Hematopoietic multipotent progenitor cell treated with erythropoietin and hydrocortisone succinate and interleukin-3 and kit ligand, for 8 days (in vitro differentiated cells): ENCODE results near the gene CAPN8.

Source experiments
- DNase-seq: peaks from one replicate; pipeline ENCODE4 v3.0.0-alpha.2; 2015

The CAPN8 gene

GRCh38 chr1:223616586-223616985, 48.9 kb downstream of the CAPN8 start:
- DNase-seq: no peak

GRCh38 chr1:223611936-223612335, 53.6 kb downstream of the CAPN8 start:
- DNase-seq: no peak

- no peak for DNase-seq
These were observed 55.5 kb downstream of the CAPN8 start for GRCh38 chr1:223609977-223610376.

GRCh38 chr1:223609066-223609465, 56.4 kb downstream of the CAPN8 start:
- no peak for DNase-seq

GRCh38 chr1:223558512-223558911, 107.0 kb downstream of the CAPN8 start:
- no peak for DNase-seq

- DNase-seq: no peak
These were observed 108.4 kb downstream of the CAPN8 start for GRCh38 chr1:223557130-223557475.

GRCh38 chr1:223556414-223557129, 108.9 kb downstream of the CAPN8 start:
- DNase-seq: peak; percentile 37

GRCh38 chr1:223553957-223554356, 111.5 kb downstream of the CAPN8 start:
- no peak for DNase-seq

- DNase-seq: no peak
These were observed 113.9 kb downstream of the CAPN8 start for GRCh38 chr1:223551610-223552009.

GRCh38 chr1:223549740-223550139, 115.8 kb downstream of the CAPN8 start:
- DNase-seq: no peak

GRCh38 chr1:223547316-223548114, 118.0 kb downstream of the CAPN8 start:
- no peak for DNase-seq

GRCh38 chr1:223545343-223545742, 120.2 kb downstream of the CAPN8 start:
- no peak for DNase-seq

GRCh38 chr1:223543560-223543959, 121.9 kb downstream of the CAPN8 start:
- DNase-seq: no peak

- no peak for DNase-seq
These were observed 122.7 kb downstream of the CAPN8 start for GRCh38 chr1:223542831-223543230.

GRCh38 chr1:223540485-223541106, 124.9 kb downstream of the CAPN8 start:
- no peak for DNase-seq

GRCh38 chr1:223539750-223540149, 125.8 kb downstream of the CAPN8 start:
- no peak for DNase-seq

GRCh38 chr1:223538981-223539380, 126.5 kb downstream of the CAPN8 start:
- DNase-seq: no peak

GRCh38 chr1:223535319-223535718, 130.2 kb downstream of the CAPN8 start:
- no peak for DNase-seq

- no peak for DNase-seq
These were observed 130.8 kb downstream of the CAPN8 start for GRCh38 chr1:223534677-223535076.

GRCh38 chr1:223533708-223534107, 131.8 kb downstream of the CAPN8 start:
- no peak for DNase-seq

GRCh38 chr1:223531742-223532341, 133.7 kb downstream of the CAPN8 start:
- DNase-seq: peak; percentile 60

GRCh38 chr1:223525957-223526356, 139.5 kb downstream of the CAPN8 start:
- no peak for DNase-seq

- DNase-seq: no peak
These were observed 140.0 kb downstream of the CAPN8 start for GRCh38 chr1:223525546-223525945.
